ENCODE data around the gene BAG5. TPM values are rescaled to one million over a fixed set of nuclear protein-coding genes. Genes with fewer than 3 reads are reported as not detected.
A peak's percentile ranks its signal among the peaks of the same experiment; 100 is the strongest.

BAG5 gene
- total RNA-seq, 2 experiments from 2014 or later = 28.8 to 29.6 TPM

- DNase-seq (no peak), ATAC-seq (no peak)
- CTCF ChIA-PET = interaction anchor here (1.1 to 4.7 kb wide), 6 partner anchors 8 to 184 kb away, joined by 3 to 31 read pairs (median 4); no protein-coding TSS in a partner anchor
- Mint-ChIP-seq H3K27ac (peak overlapping the region; percentile 94), H3K36me3 (ENCODE audit: low read depth) (peaks cover 13% of the 10 kb centered on the region), H3K4me3 (peak overlapping the region; percentile 94), H3K4me1 (ENCODE audit: low read depth) (peaks cover 34% of the 10 kb centered on the region), H3K27me3 (no peaks in the 10 kb centered on the region), H3K9me3 (no peaks in the 10 kb centered on the region)
- POLR2A ChIA-PET = interaction anchor here (0.5 to 4.3 kb wide), 12 partner anchors 9 to 1873 kb away, joined by 3 to 28 read pairs (median 4); partner anchors contain the start of genes BAG5, COA8 and KLC1
- no peak for TF ChIP-seq CTCF (IDR thresholded peaks at IDR 0.05)
- intact Hi-C loops (cut with micrococcal nuclease) = no loop called here
These were observed 32.8 kb downstream of the BAG5 start for GRCh38 chr14:103529383-103530365.

- Mint-ChIP-seq H3K27me3 (peaks cover 6% of the 10 kb centered on the region), H3K4me1 (ENCODE audit: low read depth) (peaks cover 34% of the 10 kb centered on the region), H3K4me3 (peak within 1 kb of the TSS; percentile 94), H3K9me3 (no peaks in the 10 kb centered on the region), H3K36me3 (ENCODE audit: low read depth) (peaks cover 13% of the 10 kb centered on the region), H3K27ac (peak within 1 kb of the TSS; percentile 95)
- no peak for TF ChIP-seq CTCF (IDR thresholded peaks at IDR 0.05)
- intact Hi-C loops (cut with micrococcal nuclease) = no loop called here
- ChIA-PET CTCF (interaction anchor here (1.1 to 4.7 kb wide), 5 partner anchors 10 to 184 kb away, joined by 3 to 31 read pairs (median 3); no protein-coding TSS in a partner anchor), POLR2A (interaction anchor here (1.1 to 4.3 kb wide), 9 partner anchors 7 to 101 kb away, joined by 3 to 28 read pairs (median 4); partner anchors contain the start of genes BAG5, COA8 and KLC1)
- peak; percentile 71 for DNase-seq
- ATAC-seq = peak; percentile 74
These were observed 33.7 kb downstream of the BAG5 start, which contains the start of gene TRMT61A for GRCh38 chr14:103528587-103529382. TSS of gene TRMT61A (plus strand) at chr14:103529196. CDS start at chr14:103529979, 783 bp downstream.

- H3K9me3 Mint-ChIP-seq = no peaks in the 10 kb centered on the region
- H3K27ac Mint-ChIP-seq = peak overlapping the region; percentile 95
- ATAC-seq = no peak
- H3K4me1 Mint-ChIP-seq (ENCODE audit: low read depth) = peaks cover 34% of the 10 kb centered on the region
- DNase-seq = no peak
- ChIA-PET CTCF (interaction anchor here (1.3 to 4.7 kb wide), 4 partner anchors 9 to 135 kb away, joined by 3 to 31 read pairs (median 4); no protein-coding TSS in a partner anchor), POLR2A (interaction anchor here (1.1 to 4.3 kb wide), 5 partner anchors 8 to 101 kb away, joined by 3 to 28 read pairs (median 6); partner anchors contain the start of genes BAG5, COA8 and KLC1)
- peaks cover 10% of the 10 kb centered on the region for H3K27me3 Mint-ChIP-seq
- no peak for TF ChIP-seq CTCF (IDR thresholded peaks at IDR 0.05)
- H3K4me3 Mint-ChIP-seq = peak overlapping the region; percentile 94
- intact Hi-C loops (cut with micrococcal nuclease) = no loop called here
- peaks cover 13% of the 10 kb centered on the region for H3K36me3 Mint-ChIP-seq (ENCODE audit: low read depth)
These were observed 34.3 kb downstream of the BAG5 start for GRCh38 chr14:103528146-103528586.

GRCh38 chr14:103527408-103528145 lies 34.9 kb downstream of the BAG5 start:
- H3K4me1 Mint-ChIP-seq (ENCODE audit: low read depth) = peaks cover 34% of the 10 kb centered on the region
- intact Hi-C loops (cut with micrococcal nuclease) = no loop called here

More at GRCh38 chr14:103527408-103528145, 34.9 kb downstream of the BAG5 start:
- peak overlapping the region; percentile 41 for H3K4me3 Mint-ChIP-seq
- peaks cover 12% of the 10 kb centered on the region for H3K27me3 Mint-ChIP-seq
- peak; percentile 67 for DNase-seq
- no peaks in the 10 kb centered on the region for H3K9me3 Mint-ChIP-seq
- H3K36me3 Mint-ChIP-seq (ENCODE audit: low read depth) = peaks cover 13% of the 10 kb centered on the region
- ATAC-seq = peak; percentile 48
- no peak for TF ChIP-seq CTCF (IDR thresholded peaks at IDR 0.05)
- POLR2A ChIA-PET = interaction anchor here (1.2 to 4.3 kb wide), 3 partner anchors 9 to 34 kb away, joined by 6 to 28 read pairs (median 13); partner anchors contain the start of genes BAG5 and COA8
- H3K27ac Mint-ChIP-seq = peak overlapping the region; percentile 29
- CTCF ChIA-PET = interaction anchor here (1.3 to 4.7 kb wide), 4 partner anchors 9 to 135 kb away, joined by 3 to 31 read pairs (median 4); no protein-coding TSS in a partner anchor
